ENCODE measurements around the gene GPR55.

The GPR55 gene

GRCh38 chr2:230944123-230944653 lies 19.1 kb upstream of the GPR55 start:
- no peak overlapping the region for H3K4me3 ChIP-seq (replicated peaks; ENCODE audit: low read depth, low read length)
- DNase-seq (ENCODE audit: extremely low read depth, low read depth): no peak
- TF ChIP-seq CTCF (IDR thresholded peaks at IDR 0.05; ENCODE audit: low read depth, low read length, missing control alignments): no peak

- TF ChIP-seq CTCF (IDR thresholded peaks at IDR 0.05; ENCODE audit: low read depth, low read length, missing control alignments): no peak
- H3K4me3 ChIP-seq (replicated peaks; ENCODE audit: low read depth, low read length): no peak overlapping the region
- no peak for DNase-seq (ENCODE audit: extremely low read depth, low read depth)
Observed at GRCh38 chr2:230942920-230943896, 18.2 kb upstream of the GPR55 start.

- H3K4me3 ChIP-seq (replicated peaks; ENCODE audit: low read depth, low read length): no peak overlapping the region
- no peak for TF ChIP-seq CTCF (IDR thresholded peaks at IDR 0.05; ENCODE audit: low read depth, low read length, missing control alignments)
- DNase-seq (ENCODE audit: extremely low read depth, low read depth): no peak
Observed at GRCh38 chr2:230942371-230942770, 17.3 kb upstream of the GPR55 start.

- H3K4me3 ChIP-seq (replicated peaks; ENCODE audit: low read depth, low read length): no peak overlapping the region
- TF ChIP-seq CTCF (IDR thresholded peaks at IDR 0.05; ENCODE audit: low read depth, low read length, missing control alignments): no peak
- no peak for DNase-seq (ENCODE audit: extremely low read depth, low read depth)
Observed at GRCh38 chr2:230941202-230942180, 16.4 kb upstream of the GPR55 start.

GRCh38 chr2:230940471-230940815 lies 15.4 kb upstream of the GPR55 start:
- no peak for TF ChIP-seq CTCF (IDR thresholded peaks at IDR 0.05; ENCODE audit: low read depth, low read length, missing control alignments)
- no peak overlapping the region for H3K4me3 ChIP-seq (replicated peaks; ENCODE audit: low read depth, low read length)
- no peak for DNase-seq (ENCODE audit: extremely low read depth, low read depth)

GRCh38 chr2:230939691-230940470 lies 14.8 kb upstream of the GPR55 start:
- no peak for TF ChIP-seq CTCF (IDR thresholded peaks at IDR 0.05; ENCODE audit: low read depth, low read length, missing control alignments)
- no peak overlapping the region for H3K4me3 ChIP-seq (replicated peaks; ENCODE audit: low read depth, low read length)
- no peak for DNase-seq (ENCODE audit: extremely low read depth, low read depth)

All from HFF-Myc (cell line).